Endodermal cell (in vitro differentiated cells): Measurements from ENCODE around the gene FTSJ3. TPM values are rescaled to one million over a fixed set of nuclear protein-coding genes. Genes with fewer than 3 reads are reported as not detected.

ENCODE experiments used
- DNase-seq: peaks from one replicate; pipeline ENCODE4 v3.0.0-alpha.2; 2017
- H3K27ac ChIP-seq: 2 replicates; pipeline ENCODE4 v1.5.1; 2013; ENCODE audit warnings: mild to moderate bottlenecking, low read depth, low read length, moderate library complexity
- H3K27me3 ChIP-seq: 2 replicates; pipeline ENCODE4 v1.6.1; 2013; ENCODE audit warnings: mild to moderate bottlenecking, low read length, moderate library complexity; ENCODE audit not compliant: insufficient read depth, control insufficient read depth, poor library complexity, severe bottlenecking
- H3K36me3 ChIP-seq: 2 replicates; pipeline ENCODE4 v1.7.0; 2013; ENCODE audit warnings: mild to moderate bottlenecking, low read length, moderate library complexity; ENCODE audit not compliant: control insufficient read depth, insufficient read depth
- H3K4me1 ChIP-seq: one replicate; pipeline ENCODE4 v1.7.0; 2013; ENCODE audit warnings: low read length; ENCODE audit not compliant: control insufficient read depth, insufficient read depth
- H3K4me3 ChIP-seq: 2 replicates; pipeline ENCODE4 v1.5.1; 2013; ENCODE audit warnings: mild to moderate bottlenecking, low read length, moderate library complexity
- H3K9ac ChIP-seq: 2 replicates; pipeline ENCODE4 v1.6.1; 2013; ENCODE audit warnings: mild to moderate bottlenecking, low read length, moderate library complexity; ENCODE audit not compliant: poor library complexity, severe bottlenecking; ENCODE audit errors: extremely low read depth
- H3K9me3 ChIP-seq: 2 replicates; pipeline ENCODE4 v1.6.1; 2013; ENCODE audit warnings: mild to moderate bottlenecking, low read length, moderate library complexity; ENCODE audit not compliant: control insufficient read depth
- H3K27ac Mint-ChIP-seq: 2 replicates; pipeline ENCODE4 v1.8.0; 2020; ENCODE audit warnings: mixed read lengths
- H3K27me3 Mint-ChIP-seq: 2 replicates; pipeline ENCODE4 v1.8.0; 2021; ENCODE audit warnings: mild to moderate bottlenecking, mixed read lengths; ENCODE audit not compliant: insufficient read depth
- H3K36me3 Mint-ChIP-seq: 2 replicates; pipeline ENCODE4 v1.8.0; 2020; ENCODE audit warnings: low read depth, mixed read lengths
- H3K4me1 Mint-ChIP-seq: 2 replicates; pipeline ENCODE4 v1.8.0; 2020; ENCODE audit warnings: mixed read lengths
- H3K4me3 Mint-ChIP-seq: 2 replicates; pipeline ENCODE4 v1.8.0; 2020; ENCODE audit warnings: mild to moderate bottlenecking, moderate library complexity, mixed read lengths
- H3K9me3 Mint-ChIP-seq: 2 replicates; pipeline ENCODE4 v1.8.0; 2020; ENCODE audit warnings: mild to moderate bottlenecking, mixed read lengths
- WGBS, 2 experiments: methylation state at CpG; one replicate each; pipeline versions ENCODE4 v1.1.5 to v1.1.7; 2013; ENCODE audit warnings: missing lambda C conversion rate in 2 of 2, mixed read lengths in 1 of 2; ENCODE audit not compliant: insufficient coverage in 1 of 2, insufficient read length in 1 of 2; 5-methylcytosine and 5-hydroxymethylcytosine counted together
- total RNA-seq, 2 donors: library from RNA; stranded (reverse); fragmentation: NEBNext Ultra II Directional in 1 of 2; extraction: Animal tissue kit (Norgen Biotek cat#: 25700) in 1 of 2; gene quantifications; 2 replicates in 1 of 2; 3 replicates in 1 of 2; pipeline ENCODE4 v1.2.1, GENCODE V29; 2021
- TF ChIP-seq, protein P1 (sequence below): fragments of 200-600 bp; sonication (generic); conservative IDR thresholded peaks from 2 replicates; pipeline ENCODE4 v1.5.0; 2021; ENCODE audit warnings: antibody characterized with exemption, mild to moderate bottlenecking

Gene FTSJ3
- total RNA-seq, 2 donors from 2014 or later = 58.5 to 72.3 TPM

DNA sequence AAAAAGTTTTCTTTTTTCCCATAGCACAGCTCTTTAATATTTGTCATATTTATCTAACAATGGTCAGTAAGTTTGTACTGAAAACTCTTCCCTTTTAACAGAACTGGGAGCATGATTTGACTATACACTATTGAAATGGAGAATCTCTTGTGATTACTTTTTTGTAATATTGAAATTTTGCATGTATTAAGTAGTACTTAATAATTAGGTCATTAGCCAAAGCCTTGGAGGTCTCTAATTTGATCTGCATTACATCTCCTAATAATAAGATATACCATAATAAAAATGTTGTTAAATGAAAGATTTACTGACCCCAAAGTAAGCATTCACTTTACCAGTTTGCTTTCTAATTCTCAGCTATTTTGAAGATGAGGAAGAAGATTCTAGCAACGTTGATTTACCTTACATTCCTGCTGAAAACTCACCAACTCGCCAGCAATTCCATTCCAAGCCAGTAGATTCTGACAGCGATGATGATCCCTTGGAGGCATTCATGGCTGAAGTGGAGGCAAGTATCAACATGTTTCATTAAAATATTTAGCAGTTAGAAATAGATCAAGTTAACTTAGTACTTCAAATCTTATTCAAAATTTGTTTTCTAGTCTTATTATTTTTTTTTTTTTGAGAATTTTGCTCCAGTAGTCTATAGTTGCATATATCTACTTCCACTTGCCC is 35.3 kb downstream of the FTSJ3 start:
- TF ChIP-seq, protein P1, sequence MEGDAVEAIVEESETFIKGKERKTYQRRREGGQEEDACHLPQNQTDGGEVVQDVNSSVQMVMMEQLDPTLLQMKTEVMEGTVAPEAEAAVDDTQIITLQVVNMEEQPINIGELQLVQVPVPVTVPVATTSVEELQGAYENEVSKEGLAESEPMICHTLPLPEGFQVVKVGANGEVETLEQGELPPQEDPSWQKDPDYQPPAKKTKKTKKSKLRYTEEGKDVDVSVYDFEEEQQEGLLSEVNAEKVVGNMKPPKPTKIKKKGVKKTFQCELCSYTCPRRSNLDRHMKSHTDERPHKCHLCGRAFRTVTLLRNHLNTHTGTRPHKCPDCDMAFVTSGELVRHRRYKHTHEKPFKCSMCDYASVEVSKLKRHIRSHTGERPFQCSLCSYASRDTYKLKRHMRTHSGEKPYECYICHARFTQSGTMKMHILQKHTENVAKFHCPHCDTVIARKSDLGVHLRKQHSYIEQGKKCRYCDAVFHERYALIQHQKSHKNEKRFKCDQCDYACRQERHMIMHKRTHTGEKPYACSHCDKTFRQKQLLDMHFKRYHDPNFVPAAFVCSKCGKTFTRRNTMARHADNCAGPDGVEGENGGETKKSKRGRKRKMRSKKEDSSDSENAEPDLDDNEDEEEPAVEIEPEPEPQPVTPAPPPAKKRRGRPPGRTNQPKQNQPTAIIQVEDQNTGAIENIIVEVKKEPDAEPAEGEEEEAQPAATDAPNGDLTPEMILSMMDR = no peak
- no peak overlapping the region for H3K9ac ChIP-seq
- Mint-ChIP-seq H3K27me3 (no peaks in the 10 kb centered on the region), H3K4me1 (no peaks in the 10 kb centered on the region), H3K36me3 (peaks cover 72% of the 10 kb centered on the region), H3K4me3 (no peak overlapping the region), H3K27ac (no peak overlapping the region), H3K9me3 (no peaks in the 10 kb centered on the region)
- H3K4me3 ChIP-seq = no peak overlapping the region
- H3K27ac ChIP-seq = no peak overlapping the region
- H3K9me3 ChIP-seq = no peaks in the 10 kb centered on the region
- no peaks in the 10 kb centered on the region for H3K27me3 ChIP-seq
- peaks cover 96% of the 10 kb centered on the region for H3K36me3 ChIP-seq
- no peak for DNase-seq
- WGBS, 2 experiments = 80 to 93% methylated on average over 2 to 3 of the region's 3 CpGs
- H3K4me1 ChIP-seq = no peaks in the 10 kb centered on the region

DNA sequence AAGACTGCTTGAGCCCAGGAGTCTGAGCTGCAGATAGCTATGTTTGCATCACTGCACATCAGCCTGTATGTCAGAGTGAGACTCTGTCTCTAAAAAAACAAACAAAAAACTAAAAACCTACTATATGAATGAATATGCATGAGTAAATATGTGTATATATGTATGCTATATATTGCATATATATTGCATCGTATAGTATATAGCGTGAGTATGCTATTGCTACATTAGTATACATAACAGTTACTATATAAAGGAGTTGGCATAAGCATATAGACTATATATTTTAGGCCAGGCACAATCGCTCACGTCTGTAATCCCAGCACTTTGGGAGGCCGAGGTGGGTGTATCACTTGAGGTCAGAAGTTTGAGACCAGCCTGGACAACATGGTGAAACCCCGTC is 37.4 kb downstream of the FTSJ3 start:
- H3K9me3 Mint-ChIP-seq = no peaks in the 10 kb centered on the region
- H3K4me1 Mint-ChIP-seq = peaks cover 1% of the 10 kb centered on the region
- no peak overlapping the region for H3K27ac Mint-ChIP-seq
- Histone ChIP-seq H3K27ac (no peak overlapping the region), H3K9ac (no peak overlapping the region), H3K4me1 (no peaks in the 10 kb centered on the region), H3K27me3 (no peaks in the 10 kb centered on the region), H3K9me3 (no peaks in the 10 kb centered on the region), H3K4me3 (no peak overlapping the region), H3K36me3 (peaks cover 94% of the 10 kb centered on the region)
- H3K36me3 Mint-ChIP-seq = peaks cover 68% of the 10 kb centered on the region
- H3K4me3 Mint-ChIP-seq = no peak overlapping the region
- 89 to 99% methylated on average over 4 of the region's 6 CpGs for WGBS, 2 experiments
- H3K27me3 Mint-ChIP-seq = no peaks in the 10 kb centered on the region
- no peak for DNase-seq
- TF ChIP-seq, protein P1 = no peak

DNA sequence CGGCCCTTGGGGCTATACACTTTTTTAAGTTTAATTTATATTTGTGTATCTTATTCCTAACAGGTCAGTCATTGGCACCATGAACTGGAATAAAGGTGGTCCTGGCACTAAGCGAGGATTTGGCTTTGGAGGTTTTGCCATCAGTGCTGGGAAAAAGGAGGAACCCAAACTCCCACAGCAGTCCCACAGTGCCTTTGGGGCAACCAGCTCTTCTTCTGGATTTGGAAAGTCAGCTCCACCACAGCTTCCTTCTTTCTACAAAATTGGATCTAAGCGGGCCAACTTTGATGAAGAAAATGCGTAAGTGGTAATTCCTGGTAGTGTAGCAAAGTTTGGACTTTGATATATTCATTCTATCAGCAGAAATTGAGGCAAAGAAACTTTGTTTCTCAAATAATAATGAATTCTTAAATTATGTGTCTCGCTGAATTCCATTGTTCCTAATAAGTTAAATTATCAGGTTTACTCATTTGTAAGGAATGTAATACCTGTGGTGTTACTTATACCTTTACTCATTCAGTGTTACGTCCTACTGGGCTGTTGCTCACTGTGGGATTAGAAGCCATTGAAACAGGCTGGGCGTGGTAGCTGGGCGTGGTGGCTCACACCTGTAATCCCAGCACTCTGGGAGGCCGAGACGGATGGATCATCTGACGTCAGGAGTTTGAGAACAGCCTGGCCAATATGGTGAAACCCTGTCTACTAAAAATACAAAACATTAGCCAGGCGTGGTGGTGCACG is 40.3 kb downstream of the FTSJ3 start:
- Mint-ChIP-seq H3K36me3 (peaks cover 50% of the 10 kb centered on the region), H3K4me1 (peaks cover 1% of the 10 kb centered on the region), H3K4me3 (no peak overlapping the region), H3K27ac (no peak overlapping the region), H3K9me3 (no peaks in the 10 kb centered on the region), H3K27me3 (no peaks in the 10 kb centered on the region)
- H3K36me3 ChIP-seq = peaks cover 95% of the 10 kb centered on the region
- DNase-seq = peak; percentile 81
- H3K9ac ChIP-seq = no peak overlapping the region
- no peak overlapping the region for H3K27ac ChIP-seq
- TF ChIP-seq, protein P1 = no peak
- H3K9me3 ChIP-seq = no peaks in the 10 kb centered on the region
- WGBS, 2 experiments = 92 to 98% methylated on average over 5 to 12 of the region's 13 CpGs
- no peaks in the 10 kb centered on the region for H3K27me3 ChIP-seq
- no peaks in the 10 kb centered on the region for H3K4me1 ChIP-seq
- H3K4me3 ChIP-seq = no peak overlapping the region
